HEK293 (cell line): ENCODE data around the gene ZNF821.

ENCODE experiments used
- GLI4 ChIP-seq: fragments of 450-650 bp; formaldehyde crosslinking; IDR thresholded peaks from 2 replicates; pipeline ENCODE4 v1.5.1; 2016; ENCODE audit warnings: missing biosample characterization, missing genetic modification characterization
- ZNF174 ChIP-seq: fragments of 450-650 bp; formaldehyde crosslinking; IDR thresholded peaks from 2 replicates; pipeline ENCODE4 v1.5.0; 2017; ENCODE audit warnings: missing biosample characterization, mild to moderate bottlenecking, missing genetic modification characterization
- ZNF184 ChIP-seq: fragments of 450-650 bp; IDR thresholded peaks from 2 replicates; pipeline ENCODE4 v1.5.1; 2018; ENCODE audit warnings: missing biosample characterization, mild to moderate bottlenecking, missing genetic modification characterization
- ZNF266 ChIP-seq: fragments of 450-650 bp; formaldehyde crosslinking; IDR thresholded peaks from 2 replicates; pipeline ENCODE4 v1.5.1; 2016; ENCODE audit warnings: missing biosample characterization, missing genetic modification characterization, low read depth
- ZNF302 ChIP-seq: fragments of 450-650 bp; formaldehyde crosslinking; IDR thresholded peaks from 2 replicates; pipeline ENCODE4 v1.5.1; 2016; ENCODE audit warnings: missing biosample characterization, missing genetic modification characterization, low read depth
- ZNF391 ChIP-seq: fragments of 450-650 bp; formaldehyde crosslinking; IDR thresholded peaks from 2 replicates; pipeline ENCODE4 v1.5.1; 2016; ENCODE audit warnings: low read depth, missing biosample characterization, missing genetic modification characterization, borderline replicate concordance
- ZNF549 ChIP-seq: fragments of 450-650 bp; IDR thresholded peaks from 2 replicates; pipeline ENCODE4 v1.5.1; 2018; ENCODE audit warnings: missing biosample characterization, missing genetic modification characterization, mild to moderate bottlenecking, inconsistent platforms, moderate library complexity
- ZNF555 ChIP-seq: fragments of 450-650 bp; formaldehyde crosslinking; conservative IDR thresholded peaks from 2 replicates; pipeline ENCODE4 v1.5.1; 2017; ENCODE audit warnings: missing biosample characterization, mild to moderate bottlenecking, missing genetic modification characterization, inconsistent platforms
- ZNF837 ChIP-seq: fragments of 450-650 bp; formaldehyde crosslinking; IDR thresholded peaks from 2 replicates; pipeline ENCODE4 v1.5.1; 2016; ENCODE audit warnings: missing biosample characterization, missing genetic modification characterization
- TF ChIP-seq, protein P1 (sequence below): fragments of 450-650 bp; formaldehyde crosslinking; IDR thresholded peaks from 2 replicates; pipeline ENCODE4 v1.5.1; 2016; ENCODE audit warnings: missing biosample characterization, missing genetic modification characterization
- TF ChIP-seq, protein P2 (sequence below): fragments of 450-650 bp; formaldehyde crosslinking; IDR thresholded peaks from 2 replicates; pipeline ENCODE4 v1.5.1; 2016; ENCODE audit warnings: missing biosample characterization, missing genetic modification characterization
- TF ChIP-seq, protein P3 (sequence below): fragments of 450-650 bp; formaldehyde crosslinking; IDR thresholded peaks from 2 replicates; pipeline ENCODE4 v1.5.1; 2016; ENCODE audit warnings: missing biosample characterization, missing genetic modification characterization
- TF ChIP-seq, protein P4 (sequence below): fragments of 450-650 bp; formaldehyde crosslinking; IDR thresholded peaks from 2 replicates; pipeline ENCODE4 v1.5.1; 2016; ENCODE audit warnings: missing biosample characterization, missing genetic modification characterization, low read depth

DNA sequence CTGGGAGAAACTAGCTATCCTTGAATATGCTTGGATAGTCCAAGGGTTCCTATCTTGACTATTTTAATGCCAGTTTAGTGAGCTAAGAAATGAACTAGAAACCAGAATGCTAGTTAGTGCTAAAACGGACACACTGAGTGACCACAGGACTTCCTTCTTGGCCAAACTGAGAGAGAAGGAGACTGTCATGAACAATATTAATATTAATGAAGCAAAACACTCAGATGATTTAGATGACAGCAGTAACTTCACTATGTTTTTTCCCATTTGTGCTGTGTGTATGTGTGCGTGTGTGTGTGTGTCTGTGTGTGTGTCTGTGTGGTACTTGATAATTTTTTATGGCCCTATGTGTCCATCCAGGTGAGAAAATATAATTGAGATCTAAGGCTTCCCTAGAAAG is 40.4 kb downstream of the ZNF821 start:
- TF ChIP-seq, protein P1, sequence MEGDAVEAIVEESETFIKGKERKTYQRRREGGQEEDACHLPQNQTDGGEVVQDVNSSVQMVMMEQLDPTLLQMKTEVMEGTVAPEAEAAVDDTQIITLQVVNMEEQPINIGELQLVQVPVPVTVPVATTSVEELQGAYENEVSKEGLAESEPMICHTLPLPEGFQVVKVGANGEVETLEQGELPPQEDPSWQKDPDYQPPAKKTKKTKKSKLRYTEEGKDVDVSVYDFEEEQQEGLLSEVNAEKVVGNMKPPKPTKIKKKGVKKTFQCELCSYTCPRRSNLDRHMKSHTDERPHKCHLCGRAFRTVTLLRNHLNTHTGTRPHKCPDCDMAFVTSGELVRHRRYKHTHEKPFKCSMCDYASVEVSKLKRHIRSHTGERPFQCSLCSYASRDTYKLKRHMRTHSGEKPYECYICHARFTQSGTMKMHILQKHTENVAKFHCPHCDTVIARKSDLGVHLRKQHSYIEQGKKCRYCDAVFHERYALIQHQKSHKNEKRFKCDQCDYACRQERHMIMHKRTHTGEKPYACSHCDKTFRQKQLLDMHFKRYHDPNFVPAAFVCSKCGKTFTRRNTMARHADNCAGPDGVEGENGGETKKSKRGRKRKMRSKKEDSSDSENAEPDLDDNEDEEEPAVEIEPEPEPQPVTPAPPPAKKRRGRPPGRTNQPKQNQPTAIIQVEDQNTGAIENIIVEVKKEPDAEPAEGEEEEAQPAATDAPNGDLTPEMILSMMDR (tag by site-specific recombination) = no peak
- TF ChIP-seq, protein P2, sequence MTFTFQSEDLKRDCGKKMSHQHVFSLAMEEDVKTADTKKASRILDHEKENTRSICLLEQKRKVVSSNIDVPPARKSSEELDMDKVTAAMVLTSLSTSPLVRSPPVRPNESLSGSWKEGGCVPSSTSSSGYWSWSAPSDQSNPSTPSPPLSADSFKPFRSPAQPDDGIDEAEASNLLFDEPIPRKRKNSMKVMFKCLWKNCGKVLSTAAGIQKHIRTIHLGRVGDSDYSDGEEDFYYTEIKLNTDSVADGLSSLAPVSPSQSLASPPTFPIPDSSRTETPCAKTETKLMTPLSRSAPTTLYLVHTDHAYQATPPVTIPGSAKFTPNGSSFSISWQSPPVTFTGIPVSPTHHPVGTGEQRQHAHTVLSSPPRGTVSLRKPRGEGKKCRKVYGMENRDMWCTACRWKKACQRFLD (tag by site-specific recombination) = no peak
- TF ChIP-seq ZNF837 (no peak), ZNF555 (no peak), ZNF391 (no peak), ZNF549 (tag by site-specific recombination) (no peak), ZNF184 (no peak), ZNF266 (tag by site-specific recombination) (no peak), ZNF302 (no peak), GLI4 (tag by site-specific recombination) (no peak), ZNF174 (no peak)
- TF ChIP-seq, protein P3, sequence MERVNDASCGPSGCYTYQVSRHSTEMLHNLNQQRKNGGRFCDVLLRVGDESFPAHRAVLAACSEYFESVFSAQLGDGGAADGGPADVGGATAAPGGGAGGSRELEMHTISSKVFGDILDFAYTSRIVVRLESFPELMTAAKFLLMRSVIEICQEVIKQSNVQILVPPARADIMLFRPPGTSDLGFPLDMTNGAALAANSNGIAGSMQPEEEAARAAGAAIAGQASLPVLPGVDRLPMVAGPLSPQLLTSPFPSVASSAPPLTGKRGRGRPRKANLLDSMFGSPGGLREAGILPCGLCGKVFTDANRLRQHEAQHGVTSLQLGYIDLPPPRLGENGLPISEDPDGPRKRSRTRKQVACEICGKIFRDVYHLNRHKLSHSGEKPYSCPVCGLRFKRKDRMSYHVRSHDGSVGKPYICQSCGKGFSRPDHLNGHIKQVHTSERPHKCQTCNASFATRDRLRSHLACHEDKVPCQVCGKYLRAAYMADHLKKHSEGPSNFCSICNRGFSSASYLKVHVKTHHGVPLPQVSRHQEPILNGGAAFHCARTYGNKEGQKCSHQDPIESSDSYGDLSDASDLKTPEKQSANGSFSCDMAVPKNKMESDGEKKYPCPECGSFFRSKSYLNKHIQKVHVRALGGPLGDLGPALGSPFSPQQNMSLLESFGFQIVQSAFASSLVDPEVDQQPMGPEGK (tag by site-specific recombination) = no peak
- TF ChIP-seq, protein P4, sequence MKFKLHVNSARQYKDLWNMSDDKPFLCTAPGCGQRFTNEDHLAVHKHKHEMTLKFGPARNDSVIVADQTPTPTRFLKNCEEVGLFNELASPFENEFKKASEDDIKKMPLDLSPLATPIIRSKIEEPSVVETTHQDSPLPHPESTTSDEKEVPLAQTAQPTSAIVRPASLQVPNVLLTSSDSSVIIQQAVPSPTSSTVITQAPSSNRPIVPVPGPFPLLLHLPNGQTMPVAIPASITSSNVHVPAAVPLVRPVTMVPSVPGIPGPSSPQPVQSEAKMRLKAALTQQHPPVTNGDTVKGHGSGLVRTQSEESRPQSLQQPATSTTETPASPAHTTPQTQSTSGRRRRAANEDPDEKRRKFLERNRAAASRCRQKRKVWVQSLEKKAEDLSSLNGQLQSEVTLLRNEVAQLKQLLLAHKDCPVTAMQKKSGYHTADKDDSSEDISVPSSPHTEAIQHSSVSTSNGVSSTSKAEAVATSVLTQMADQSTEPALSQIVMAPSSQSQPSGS = no peak
